ENCODE measurements around the gene MAP3K7. TPM values are rescaled to one million over a fixed set of nuclear protein-coding genes. Genes with fewer than 3 reads are reported as not detected.

The MAP3K7 gene
- total RNA-seq, 4 donors from 2014 or later: 22.2 to 41.4 (median 28.1) TPM

GRCh38 chr6:90472716-90473115 is 114.2 kb downstream of the MAP3K7 start:
- no peak for TF ChIP-seq CTCF (IDR thresholded peaks at IDR 0.05; ENCODE audit: low read depth)

GRCh38 chr6:90471263-90471662 is 115.6 kb downstream of the MAP3K7 start:
- TF ChIP-seq CTCF (IDR thresholded peaks at IDR 0.05; ENCODE audit: low read depth): no peak

GRCh38 chr6:90469906-90470305 is 117.0 kb downstream of the MAP3K7 start:
- no peak for TF ChIP-seq CTCF (IDR thresholded peaks at IDR 0.05; ENCODE audit: low read depth)

GRCh38 chr6:90468859-90469258 is 118.0 kb downstream of the MAP3K7 start:
- no peak for TF ChIP-seq CTCF (IDR thresholded peaks at IDR 0.05; ENCODE audit: low read depth)

- no peak for TF ChIP-seq CTCF (IDR thresholded peaks at IDR 0.05; ENCODE audit: low read depth)
These were observed 118.8 kb downstream of the MAP3K7 start for GRCh38 chr6:90468080-90468479.

- TF ChIP-seq CTCF (IDR thresholded peaks at IDR 0.05; ENCODE audit: low read depth): no peak
These were observed 119.3 kb downstream of the MAP3K7 start for GRCh38 chr6:90467546-90467945.

GRCh38 chr6:90466154-90466940 is 120.5 kb downstream of the MAP3K7 start:
- TF ChIP-seq CTCF (IDR thresholded peaks at IDR 0.05; ENCODE audit: low read depth): no peak

Data from subcutaneous adipose tissue (tissue), 4 donors.